Testis (tissue), 5 donors: ENCODE data around the gene SPSB3. TPM values are rescaled to one million over a fixed set of nuclear protein-coding genes. Genes with fewer than 3 reads are reported as not detected.

Source experiments
- DNase-seq: peaks from one replicate; pipeline ENCODE4 v3.0.0-alpha.2; 2019
- H3K27ac ChIP-seq, 2 donors: fragments of 200-600 bp; sonication (generic); one replicate each; pipeline ENCODE4 v1.5.1; 2019
- H3K27me3 ChIP-seq: fragments of 200-600 bp; sonication (generic); one replicate; pipeline ENCODE4 v1.5.1; 2019
- H3K36me3 ChIP-seq: fragments of 200-600 bp; sonication (generic); one replicate; pipeline ENCODE4 v1.5.1; 2017; ENCODE audit warnings: low read depth; ENCODE audit errors: missing control alignments
- H3K4me1 ChIP-seq: fragments of 200-600 bp; sonication (generic); one replicate; pipeline ENCODE4 v1.5.1; 2019
- H3K4me3 ChIP-seq, 2 donors: fragments of 200-600 bp; sonication (generic); one replicate each; pipeline ENCODE4 v1.5.1; 2017 to 2019
- H3K9me3 ChIP-seq: fragments of 200-600 bp; sonication (generic); one replicate; pipeline ENCODE4 v1.5.1; 2017
- POLR2A ChIP-seq: fragments of 450-650 bp; IDR thresholded peaks from one replicate; pipeline ENCODE4 v1.6.1; 2017; ENCODE audit warnings: antibody characterized with exemption, mild to moderate bottlenecking, moderate library complexity
- WGBS, 2 donors: methylation state at CpG; one replicate each; pipeline ENCODE4 v1.1.5; 2018; 5-methylcytosine and 5-hydroxymethylcytosine counted together
- intact Hi-C: fragments of 100-400 bp; cut with DNase I; formaldehyde crosslinking; loops from one replicate; pipeline ENCODE4 v1.15.1; 2023; ENCODE audit warnings: low total_unique reads
- long read RNA-seq, 2 donors: transcript quantifications; one replicate each; lab custom pipeline, GENCODE V29; 2026
- polyA plus RNA-seq: library from polyadenylated mRNA; stranded (reverse); fragments of 350-450 nt; fragmentation: Illumina TruSeq; extraction: RNeasy Lipid Tissue Mini Kit (QIAGEN cat#74804); gene quantifications from one replicate; pipeline ENCODE4 v1.2.3, GENCODE V29; 2014; ENCODE audit warnings: low read depth, low replicate concordance; ENCODE audit not compliant: insufficient read depth
- total RNA-seq, 2 donors: library from RNA; depleted of rRNA; stranded (reverse); fragments of >200 nt; gene quantifications; one replicate each; pipeline ENCODE4 v1.2.3, GENCODE V29; 2016
- TF ChIP-seq, protein P1 (sequence below), 3 experiments: fragments of 450-650 bp in 2 of 3; fragments of 200-600 bp in 1 of 3; sonication (generic) in 1 of 3; IDR thresholded peaks; one replicate each; pipeline ENCODE4 v1.5.1; 2016 to 2019; ENCODE audit warnings: antibody characterized with exemption in 3 of 3, mild to moderate bottlenecking in 2 of 3, moderate library complexity in 1 of 3

SPSB3 gene
- total RNA-seq (100 to 1,000 TPM; 111 to 114 TPM), polyA plus RNA-seq (43.8 TPM)
- long read RNA-seq, donor 1, transcript SPSB3-208 (7 exons, 1,784 nt): major isoform, 11 of 30 reads
- long read RNA-seq, donor 1, transcript SPSB3-201 (6 exons, 1,449 nt): minor isoform, 5 of 30 reads
- long read RNA-seq, donor 1, partial matches to known transcripts: 8 of 30 reads
- long read RNA-seq, donor 1, other reads (novel, unspliced or antisense): 0 of 30 reads
- long read RNA-seq, donor 2, transcript SPSB3-208 (7 exons, 1,784 nt): major isoform, 11 of 21 reads
- long read RNA-seq, donor 2, partial matches to known transcripts: 0 of 21 reads
- long read RNA-seq, donor 2, other reads (novel, unspliced or antisense): 0 of 21 reads

DNA sequence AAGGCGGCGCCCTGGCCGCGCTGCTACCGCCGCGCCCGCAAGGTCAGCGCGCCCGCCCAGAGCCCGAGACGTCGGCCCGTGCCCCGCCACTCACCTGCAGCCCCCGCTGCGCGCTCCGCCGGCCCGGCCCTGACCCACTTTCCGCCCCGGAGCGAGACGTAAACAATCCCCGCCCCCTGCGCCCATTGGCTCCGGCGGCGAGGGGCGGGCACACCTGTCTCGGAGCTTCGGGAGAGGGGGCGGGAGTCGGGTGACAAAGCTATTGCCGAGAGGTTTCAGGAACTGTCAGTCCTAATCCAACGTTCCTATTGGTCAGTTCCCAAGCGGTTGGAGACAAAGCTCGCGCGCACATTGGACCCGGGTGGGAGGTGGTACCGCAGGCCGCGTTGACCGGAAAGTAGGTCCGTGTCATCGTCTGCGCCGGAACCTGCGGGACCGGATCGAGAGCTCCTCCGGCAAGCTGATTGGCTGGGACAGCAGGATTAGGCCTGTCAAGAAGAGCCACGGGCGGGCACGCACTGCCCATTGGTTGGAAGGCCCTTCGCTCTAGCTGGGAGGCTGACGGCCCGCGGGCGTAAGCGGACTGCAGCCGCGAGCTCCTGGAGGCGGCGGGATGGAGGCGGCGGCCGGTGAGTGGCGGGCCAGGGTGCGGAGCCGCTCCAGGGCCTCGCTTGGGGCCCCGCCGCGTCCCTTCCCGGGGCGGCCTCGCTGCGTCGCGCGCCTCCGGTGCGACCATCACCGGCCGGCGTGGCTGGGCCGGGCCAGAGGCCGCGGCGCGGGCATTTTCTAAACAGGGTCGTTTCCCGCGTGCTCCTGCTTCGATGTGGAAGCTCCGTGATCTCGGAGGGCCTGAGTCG, at the start of gene SPSB3, which contains the start of gene NUBP2:
SPSB3 (minus strand) TSS at position 164 of the 857 bp plus-strand sequence. CDS start 1,088 bp downstream, outside the sequence.
NUBP2 (plus strand) TSS at position 553 of the 857 bp plus-strand sequence; CDS start at position 614, 61 bp downstream.
- peak; percentile 100 for DNase-seq
- intact Hi-C loops: no loop called here

DNA sequence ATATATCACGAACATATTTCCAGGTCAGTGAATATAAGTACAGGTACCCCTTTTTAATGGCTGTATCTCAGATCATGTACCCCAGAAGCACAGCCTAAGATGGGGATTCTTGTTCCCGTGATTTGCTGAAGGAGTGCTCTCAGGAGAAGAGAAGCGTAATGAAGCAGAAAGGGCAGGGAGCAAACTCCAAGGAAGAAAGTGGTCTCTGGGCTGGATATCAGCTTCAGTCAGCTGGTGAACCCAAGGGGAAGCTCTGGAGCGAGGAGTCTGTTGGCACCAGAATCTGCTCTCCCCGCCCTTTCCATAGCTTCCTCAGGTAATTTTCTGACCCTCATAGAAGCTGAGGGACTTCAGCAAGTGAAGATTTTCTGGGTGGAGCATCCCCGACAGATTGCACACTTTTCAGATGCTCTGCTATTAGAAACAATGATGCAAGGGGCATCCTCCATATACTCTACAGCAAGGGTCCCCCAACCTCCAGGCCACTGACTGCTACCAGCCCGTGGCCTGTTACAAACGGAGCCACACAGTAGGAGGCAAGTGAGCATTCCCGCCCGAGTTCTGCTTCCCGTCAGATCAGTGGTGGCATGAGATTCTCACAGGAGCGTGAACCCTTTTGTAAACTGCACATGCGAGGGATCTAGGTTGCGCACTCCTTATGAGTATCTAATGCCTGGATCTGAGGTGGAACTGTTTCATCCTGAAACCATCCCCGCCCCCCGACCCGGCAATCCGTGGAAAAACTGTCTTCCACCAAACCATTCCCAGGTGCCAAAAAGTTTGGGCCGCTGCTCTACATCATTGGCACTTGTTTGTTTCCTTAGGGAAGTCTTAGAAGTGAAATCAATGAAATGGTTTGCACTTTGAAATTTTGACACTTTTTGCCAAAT, 49.1 kb upstream of the SPSB3 start:
- intact Hi-C loops: no loop called here
- no peaks in the 10 kb centered on the region for H3K27me3 ChIP-seq
- H3K4me3 ChIP-seq: no peak overlapping the region
- H3K9me3 ChIP-seq: no peaks in the 10 kb centered on the region
- H3K4me1 ChIP-seq: peaks cover 14% of the 10 kb centered on the region
- 84 to 88% methylated on average over 18 to 19 of the region's 19 CpGs for WGBS, 2 donors
- no peak for DNase-seq
- no peak overlapping the region for H3K27ac ChIP-seq
- TF ChIP-seq POLR2A: no peak
- TF ChIP-seq, protein P1, sequence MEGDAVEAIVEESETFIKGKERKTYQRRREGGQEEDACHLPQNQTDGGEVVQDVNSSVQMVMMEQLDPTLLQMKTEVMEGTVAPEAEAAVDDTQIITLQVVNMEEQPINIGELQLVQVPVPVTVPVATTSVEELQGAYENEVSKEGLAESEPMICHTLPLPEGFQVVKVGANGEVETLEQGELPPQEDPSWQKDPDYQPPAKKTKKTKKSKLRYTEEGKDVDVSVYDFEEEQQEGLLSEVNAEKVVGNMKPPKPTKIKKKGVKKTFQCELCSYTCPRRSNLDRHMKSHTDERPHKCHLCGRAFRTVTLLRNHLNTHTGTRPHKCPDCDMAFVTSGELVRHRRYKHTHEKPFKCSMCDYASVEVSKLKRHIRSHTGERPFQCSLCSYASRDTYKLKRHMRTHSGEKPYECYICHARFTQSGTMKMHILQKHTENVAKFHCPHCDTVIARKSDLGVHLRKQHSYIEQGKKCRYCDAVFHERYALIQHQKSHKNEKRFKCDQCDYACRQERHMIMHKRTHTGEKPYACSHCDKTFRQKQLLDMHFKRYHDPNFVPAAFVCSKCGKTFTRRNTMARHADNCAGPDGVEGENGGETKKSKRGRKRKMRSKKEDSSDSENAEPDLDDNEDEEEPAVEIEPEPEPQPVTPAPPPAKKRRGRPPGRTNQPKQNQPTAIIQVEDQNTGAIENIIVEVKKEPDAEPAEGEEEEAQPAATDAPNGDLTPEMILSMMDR (IDR thresholded peaks at IDR 0.05): no peak
- H3K36me3 ChIP-seq: no peaks in the 10 kb centered on the region

More for the DNA sequence above, at the start of gene SPSB3, which contains the start of gene NUBP2:
- Histone ChIP-seq H3K27ac (peak within 1 kb of the TSS; percentile 49 to 84), H3K4me3 (peak within 1 kb of the TSS; percentile 85 to 88), H3K4me1 (peaks cover 16% of the 10 kb centered on the region), H3K9me3 (no peaks in the 10 kb centered on the region), H3K27me3 (no peaks in the 10 kb centered on the region), H3K36me3 (no peaks in the 10 kb centered on the region)
- TF ChIP-seq, protein P1 (IDR thresholded peaks at IDR 0.05): peak in 1 of 3 experiments; percentile 1
- no peak for TF ChIP-seq POLR2A
- 1 to 4% methylated on average over 5 to 84 of the region's 102 CpGs for WGBS, 2 donors

DNA sequence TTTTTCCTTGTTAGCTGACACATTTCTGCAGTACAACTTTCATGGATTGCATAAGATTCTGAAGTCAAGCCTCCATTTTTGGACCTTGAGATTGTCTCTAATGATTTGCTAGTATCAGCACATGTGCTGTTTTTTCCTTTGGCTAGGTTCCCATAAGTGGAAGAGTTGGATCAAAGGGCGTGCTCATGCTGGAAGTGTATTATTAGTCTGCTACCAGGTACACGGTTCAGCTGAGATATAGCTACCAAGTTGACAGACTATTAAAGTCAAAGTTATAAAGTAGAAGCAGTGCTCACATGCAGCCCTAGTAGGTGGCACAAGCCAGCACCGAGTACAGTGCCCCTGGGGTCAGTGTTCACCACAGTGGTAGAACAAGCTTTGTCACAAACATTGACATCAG, 47.8 kb upstream of the SPSB3 start:
- no peak for TF ChIP-seq POLR2A
- TF ChIP-seq, protein P1 (IDR thresholded peaks at IDR 0.05): no peak
- H3K27ac ChIP-seq: no peak overlapping the region
- H3K36me3 ChIP-seq: no peaks in the 10 kb centered on the region
- no peaks in the 10 kb centered on the region for H3K9me3 ChIP-seq
- intact Hi-C loops: no loop called here
- no peak for DNase-seq
- H3K4me3 ChIP-seq: no peak overlapping the region
- H3K4me1 ChIP-seq: peaks cover 20% of the 10 kb centered on the region
- H3K27me3 ChIP-seq: no peaks in the 10 kb centered on the region
- 53 to 58% methylated on average over 3 of the region's 3 CpGs for WGBS, 2 donors

DNA sequence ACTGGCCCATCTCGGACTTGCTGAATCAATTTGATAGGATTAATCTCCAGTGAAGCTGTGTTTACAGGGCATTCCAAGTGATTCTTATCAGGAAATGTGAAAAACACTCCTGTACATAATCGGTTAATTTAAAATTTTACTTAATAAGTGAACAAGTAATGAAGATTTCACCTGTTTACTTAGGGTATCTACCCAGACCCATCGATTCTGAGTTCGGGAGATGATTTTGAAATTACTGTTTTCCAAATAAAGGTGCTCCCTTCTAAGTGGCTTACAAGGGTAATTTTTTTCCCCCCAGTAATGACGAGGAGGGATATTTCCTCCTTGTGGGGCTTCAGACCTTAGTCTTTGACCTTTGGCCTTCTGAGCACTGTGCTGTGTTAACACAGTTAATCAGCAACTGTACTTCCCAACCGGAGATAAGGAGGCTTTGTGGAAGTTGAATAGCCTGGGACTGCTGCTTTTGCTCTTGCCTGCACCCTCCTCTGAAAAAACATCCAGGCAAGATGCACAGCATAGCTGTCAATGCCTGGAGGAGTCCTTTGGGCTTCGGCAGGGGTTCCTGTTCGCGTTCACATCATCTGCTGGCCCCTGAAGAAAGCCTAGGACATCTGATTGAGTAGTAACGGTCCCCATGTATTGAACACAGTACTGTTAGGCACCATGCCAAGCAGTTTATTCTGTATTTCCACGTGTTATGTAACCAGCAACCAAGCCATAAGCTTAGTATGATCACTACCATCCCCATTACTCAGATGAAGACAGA, 46.5 kb upstream of the SPSB3 start:
- no peak for DNase-seq
- peaks cover 32% of the 10 kb centered on the region for H3K4me1 ChIP-seq
- H3K27me3 ChIP-seq: no peaks in the 10 kb centered on the region
- H3K27ac ChIP-seq: no peak overlapping the region
- no peaks in the 10 kb centered on the region for H3K9me3 ChIP-seq
- 50 to 59% methylated on average over 8 to 11 of the region's 11 CpGs for WGBS, 2 donors
- H3K36me3 ChIP-seq: no peaks in the 10 kb centered on the region
- no peak for TF ChIP-seq POLR2A
- TF ChIP-seq, protein P1 (IDR thresholded peaks at IDR 0.05): no peak
- intact Hi-C loops: no loop called here
- H3K4me3 ChIP-seq: no peak overlapping the region
